NCI-H2227 (cell line): Measurements from ENCODE around the gene LYRM4.
"Not testable (repeated sequence)": the region's sequence is repeated elsewhere in the genome, so short reads cannot be mapped to it uniquely, and the experiment has no call there.

Experiments used
- DNase-seq: peaks from one replicate; lab custom pipeline; 2025; ENCODE audit not compliant: unreplicated experiment; lab: John Stamatoyannopoulos, UW

LYRM4 gene

DNA sequence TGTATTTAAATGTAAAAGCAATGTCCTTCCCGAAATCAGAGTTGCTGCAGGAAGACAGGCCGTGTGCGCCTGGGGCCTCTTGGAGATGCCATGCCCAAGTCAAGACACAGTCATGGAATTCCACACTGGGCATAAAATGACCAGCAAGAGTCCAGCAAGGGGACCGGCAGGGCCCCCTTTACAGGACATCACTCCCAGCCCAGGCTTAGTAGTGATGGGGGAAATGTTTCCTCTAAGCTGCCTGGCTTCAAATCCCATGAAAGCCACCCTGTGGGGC, 177.5 kb downstream of the LYRM4 start:
- no peak for DNase-seq

DNA sequence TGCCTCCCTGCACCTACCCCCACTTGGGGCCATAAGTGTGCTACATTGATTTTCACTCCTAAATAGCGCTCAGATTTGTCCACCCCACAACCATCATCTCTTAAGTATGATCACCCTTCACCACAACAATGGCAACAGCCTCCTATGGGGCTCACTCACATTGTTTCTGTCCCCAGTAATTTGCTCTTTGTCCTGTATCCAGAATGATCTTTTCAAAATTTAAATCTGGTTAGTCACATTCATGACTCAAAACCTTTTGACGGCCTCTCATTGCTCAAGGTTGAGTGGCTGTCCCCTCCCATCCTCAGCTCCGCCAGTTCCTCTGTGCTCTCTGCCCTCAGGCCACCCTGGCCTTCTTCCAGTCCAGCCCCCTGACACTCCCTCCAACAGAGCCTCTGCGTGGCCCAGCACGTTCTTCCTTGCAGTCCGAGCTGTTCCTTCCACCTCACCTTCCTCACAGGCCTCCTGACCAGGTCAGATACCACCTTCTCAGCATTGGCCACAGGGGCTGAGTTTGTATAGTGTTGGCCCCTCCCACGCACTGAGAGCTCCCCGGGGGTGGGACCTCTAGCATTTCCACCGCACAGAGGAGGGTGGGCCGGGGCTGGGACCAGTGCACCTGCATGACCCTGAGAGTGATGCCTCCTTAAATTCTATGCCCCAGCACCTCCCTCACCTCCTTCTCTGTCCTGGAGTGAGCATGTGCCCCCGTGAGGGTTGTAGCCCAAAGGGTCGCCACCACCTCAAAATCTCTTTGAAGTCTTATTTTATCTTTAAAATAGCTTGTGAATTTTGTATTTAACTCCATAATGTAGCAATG, 178.1 kb downstream of the LYRM4 start:
- no peak for DNase-seq

DNA sequence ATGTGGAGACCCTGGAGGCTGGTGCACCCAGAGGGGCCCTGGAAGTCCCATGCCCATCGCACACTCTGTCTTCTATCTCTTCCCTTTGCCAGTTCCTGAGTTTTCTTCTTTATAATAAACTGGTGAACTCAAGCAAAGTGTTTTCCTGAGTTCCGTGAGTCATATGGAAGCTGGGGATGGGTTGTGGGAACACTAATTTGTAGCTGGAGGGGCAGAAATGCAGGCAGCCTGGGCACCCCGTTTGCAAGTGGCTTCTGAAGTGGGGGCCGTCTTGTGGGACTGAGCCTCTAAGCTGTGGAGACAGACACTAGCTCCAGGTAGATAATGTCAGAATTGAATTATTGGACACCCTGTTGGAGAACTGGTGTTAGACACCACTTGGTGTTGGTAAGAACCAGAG, 178.8 kb downstream of the LYRM4 start:
- no peak for DNase-seq

DNA sequence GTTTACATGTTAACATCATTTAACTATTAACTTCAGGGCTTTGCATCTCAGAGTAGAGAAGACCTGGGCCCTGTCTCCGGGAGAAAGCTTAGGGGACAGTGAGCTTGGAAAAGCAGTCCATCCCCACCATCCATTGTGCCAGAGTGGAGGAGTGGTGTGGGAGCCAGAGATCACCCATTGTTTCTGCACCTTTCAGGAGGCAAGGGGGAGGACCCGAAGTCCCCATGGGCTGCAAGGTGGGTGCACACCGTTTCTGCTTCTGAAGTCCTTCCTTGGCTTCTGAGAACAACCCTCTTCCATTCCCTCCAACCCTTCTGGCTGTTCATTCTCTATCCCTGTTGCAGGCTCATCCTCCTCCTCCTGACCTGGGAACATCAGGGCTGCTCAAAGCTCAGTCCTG, 179.6 kb downstream of the LYRM4 start:
- DNase-seq: no peak

DNA sequence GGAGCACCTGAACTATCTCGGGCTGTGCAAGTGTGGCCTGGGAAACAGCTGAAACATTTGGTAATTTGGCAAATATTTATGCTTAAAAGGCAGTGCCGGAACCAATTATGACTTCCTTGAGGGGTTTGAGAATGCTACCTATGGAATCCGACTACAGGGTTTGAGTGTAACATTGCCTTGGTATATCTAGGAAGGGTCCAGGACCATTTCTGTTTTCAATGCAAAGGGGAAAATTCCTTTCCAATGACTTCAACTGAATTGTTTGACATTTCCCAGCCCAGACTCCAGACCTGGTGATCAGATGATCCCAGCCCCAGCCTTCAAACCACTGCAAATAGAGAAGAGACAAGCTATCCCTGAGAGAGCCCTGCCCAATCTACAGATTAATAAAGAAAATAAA, 180.2 kb downstream of the LYRM4 start:
- DNase-seq: no peak

DNA sequence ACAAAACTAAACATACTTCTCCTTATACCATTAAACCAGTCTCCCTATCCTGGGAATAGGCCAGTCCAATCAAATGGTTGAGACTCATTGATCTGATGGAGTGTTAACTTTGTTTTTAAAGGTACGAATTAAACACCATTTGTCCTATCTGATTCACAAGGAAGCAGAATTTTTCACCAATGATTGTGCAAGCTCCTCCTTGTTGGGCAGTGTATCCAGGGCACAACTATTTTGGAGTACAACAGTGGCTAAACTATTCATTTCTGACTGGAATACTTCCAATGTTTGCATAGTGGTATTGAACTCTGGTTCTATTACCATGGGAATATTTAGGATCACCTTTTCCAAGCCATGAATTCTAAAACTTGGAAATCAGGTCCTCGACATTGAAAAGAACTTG, 181.1 kb downstream of the LYRM4 start:
- no peak for DNase-seq

DNA sequence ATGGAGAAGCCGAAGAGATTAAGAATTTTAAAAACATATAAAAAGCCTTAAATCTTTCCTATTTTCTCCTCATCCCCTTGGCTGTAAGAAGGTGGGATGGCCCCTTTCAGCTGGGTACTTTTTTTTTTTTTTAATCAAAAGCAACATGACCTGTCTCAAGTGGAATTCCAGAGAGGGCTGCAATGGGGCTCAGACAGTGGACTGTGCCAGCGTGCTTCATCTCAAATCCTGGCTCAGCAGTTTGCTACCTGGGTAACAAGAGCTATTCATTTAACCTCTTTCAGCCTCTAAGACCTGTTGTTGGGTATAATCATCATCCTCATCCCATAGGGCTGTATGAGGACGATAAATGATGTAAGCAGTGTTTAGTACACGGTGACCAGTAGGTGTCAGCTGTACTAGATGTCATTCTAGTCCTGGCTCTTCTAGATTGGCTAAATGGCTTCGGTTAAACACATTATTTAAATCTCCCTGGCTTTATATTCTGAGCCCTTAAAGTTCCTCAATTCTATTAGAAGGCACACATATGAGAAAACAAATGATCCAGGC, 182.6 kb downstream of the LYRM4 start:
- DNase-seq: no peak

DNA sequence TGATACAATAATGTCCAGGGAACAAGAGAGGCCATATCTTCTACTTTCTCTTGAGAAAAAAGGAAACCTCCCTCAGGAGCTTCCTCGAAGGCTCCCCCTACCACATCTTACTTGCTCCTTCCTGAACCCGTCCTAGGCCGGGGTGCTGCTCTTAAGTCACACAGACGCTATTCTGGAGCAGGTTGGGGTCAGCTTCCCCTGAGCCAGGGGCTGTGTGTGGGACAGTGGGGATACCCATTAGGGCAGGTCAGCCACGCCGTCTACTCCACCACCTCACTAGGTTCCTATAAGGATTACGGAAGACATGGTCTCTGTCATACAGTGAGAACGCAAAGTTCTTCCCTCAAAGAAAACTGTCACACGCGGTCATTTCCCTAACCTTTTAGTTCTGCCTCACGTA, 183.8 kb downstream of the LYRM4 start:
- DNase-seq: no peak

DNA sequence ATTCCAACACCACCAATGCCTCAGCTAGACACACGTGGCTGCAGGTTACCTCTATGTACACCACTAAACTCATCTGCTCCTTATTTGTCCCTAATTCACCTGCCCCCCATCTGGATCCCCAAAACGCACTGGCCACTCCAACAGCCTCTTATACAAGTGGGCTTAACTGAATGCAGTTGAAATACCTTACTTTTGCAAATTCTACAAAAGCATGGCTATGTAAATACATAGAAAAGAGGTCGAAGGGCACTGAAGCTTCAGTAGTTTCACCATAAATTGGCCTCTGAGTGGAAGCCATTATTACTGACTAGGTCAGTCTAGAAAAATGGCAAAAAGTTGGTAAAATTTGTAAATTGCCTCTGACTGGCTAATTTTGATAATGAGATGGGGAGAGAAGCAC, 186.8 kb downstream of the LYRM4 start:
- no peak for DNase-seq

DNA sequence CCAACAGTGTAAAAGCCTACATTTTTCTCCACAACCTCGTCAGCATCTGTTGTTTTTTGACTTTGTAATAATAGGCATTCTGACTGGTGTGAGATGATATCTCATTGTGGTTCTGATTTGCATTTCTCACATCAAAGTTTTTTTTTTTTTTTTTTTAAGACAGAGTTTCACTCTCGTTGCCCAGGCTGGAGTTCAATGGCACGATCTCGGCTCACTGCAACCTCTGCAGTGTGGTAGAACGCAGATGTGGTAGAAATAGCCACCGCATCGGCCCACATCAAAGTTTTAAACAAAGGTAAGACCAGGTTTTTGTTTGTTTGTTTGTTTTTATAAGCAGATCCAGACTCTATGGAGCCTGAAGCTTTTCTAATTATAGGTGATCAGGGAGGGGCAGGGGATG, 188.3 kb downstream of the LYRM4 start:
- DNase-seq: no peak

DNA sequence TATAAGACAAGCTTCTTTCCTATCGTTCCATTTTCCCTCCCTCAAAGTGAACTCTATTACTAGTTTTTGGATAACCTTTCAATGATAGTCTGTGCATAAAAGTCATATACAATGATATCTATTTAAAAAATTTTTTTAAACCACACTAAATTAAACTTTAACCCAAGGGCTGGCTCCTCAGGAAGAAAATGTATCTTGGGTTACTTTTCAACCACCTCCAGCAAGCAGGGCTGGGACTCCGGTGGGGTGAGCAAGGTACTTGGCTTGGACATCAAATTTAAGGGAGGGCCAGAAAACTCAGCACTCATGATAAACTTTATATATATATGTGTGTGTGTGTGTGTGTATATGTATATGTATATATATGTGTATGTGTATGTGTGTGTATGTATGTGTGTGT, 189.5 kb downstream of the LYRM4 start:
- DNase-seq: no peak

DNA sequence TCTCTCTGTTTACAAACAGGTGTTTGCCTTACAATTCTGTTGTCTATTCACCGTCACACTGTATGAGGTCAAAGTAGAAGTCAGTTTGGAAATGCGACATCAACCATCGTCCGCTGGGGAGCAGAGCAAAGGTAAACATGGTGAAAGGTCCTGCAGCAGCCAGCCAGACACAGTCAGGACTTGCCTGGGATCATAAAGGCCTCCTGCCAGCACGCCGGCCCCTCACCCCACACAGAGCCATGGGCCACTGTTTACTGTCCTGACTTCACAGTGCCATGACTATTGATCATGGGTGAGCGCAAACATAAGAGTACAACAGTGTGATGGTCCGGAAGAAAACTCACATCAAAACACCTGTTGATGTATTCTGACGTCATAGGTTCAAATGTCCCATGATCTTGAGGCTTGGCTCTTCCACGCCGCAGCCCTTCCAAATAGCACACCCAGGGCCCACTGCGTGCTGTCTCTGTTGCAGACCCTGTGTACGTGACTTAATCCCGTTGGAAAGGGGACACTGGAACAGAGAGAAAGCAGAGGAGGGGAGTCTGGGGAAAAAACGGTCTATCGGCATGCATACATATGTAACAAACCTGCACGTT, 192.5 kb downstream of the LYRM4 start:
- no peak for DNase-seq

DNA sequence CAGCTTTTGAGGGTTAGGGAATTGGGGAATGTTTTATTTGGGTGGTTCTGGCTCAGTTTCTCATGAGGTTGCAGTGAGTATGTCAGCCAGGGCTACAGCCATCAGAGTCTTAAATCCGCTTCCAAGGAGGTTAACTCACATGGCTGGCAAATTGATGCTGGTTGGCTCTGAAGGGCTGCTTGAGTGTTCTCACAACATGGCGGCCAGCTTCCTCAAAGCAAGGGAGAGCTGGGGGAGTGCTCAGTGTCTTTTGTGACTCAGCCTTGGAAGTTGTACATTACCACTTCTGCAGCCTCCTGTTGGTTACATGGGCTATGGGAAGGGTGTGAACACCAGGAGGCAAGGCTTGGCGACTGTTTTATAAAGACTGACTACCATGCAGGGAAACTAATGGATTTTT, 193.4 kb downstream of the LYRM4 start:
- no peak for DNase-seq

DNA sequence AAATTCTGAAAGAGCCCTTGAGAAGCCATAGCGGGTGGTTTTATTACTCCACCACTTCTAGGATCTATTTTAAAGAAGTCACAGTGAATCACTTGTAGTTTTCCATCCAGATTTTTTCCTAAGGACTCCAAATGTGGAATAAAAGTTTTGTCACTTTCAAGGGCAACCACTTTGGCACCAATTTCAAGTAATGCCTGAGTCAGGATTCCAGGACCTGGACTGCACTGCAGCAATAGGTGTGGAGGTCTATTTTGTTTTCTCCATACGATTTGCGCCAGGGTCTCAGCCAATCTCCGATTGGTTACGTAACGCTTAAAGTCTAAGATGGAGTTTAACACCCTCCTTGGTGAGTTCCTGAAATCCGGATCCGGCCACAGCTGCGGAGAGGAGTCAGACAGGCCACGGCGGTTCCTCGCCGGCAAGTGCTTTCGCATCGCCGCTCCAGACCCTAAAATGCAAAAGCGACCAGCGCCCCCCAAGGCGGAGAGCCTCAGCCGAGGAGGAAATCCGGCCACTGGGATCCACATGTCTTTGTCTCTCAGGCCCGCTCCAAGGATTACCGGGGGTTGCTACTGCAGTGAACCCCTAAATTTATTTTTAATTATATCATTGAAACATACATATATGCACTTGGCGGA, 194.2 kb downstream of the LYRM4 start:
- DNase-seq: no peak

DNA sequence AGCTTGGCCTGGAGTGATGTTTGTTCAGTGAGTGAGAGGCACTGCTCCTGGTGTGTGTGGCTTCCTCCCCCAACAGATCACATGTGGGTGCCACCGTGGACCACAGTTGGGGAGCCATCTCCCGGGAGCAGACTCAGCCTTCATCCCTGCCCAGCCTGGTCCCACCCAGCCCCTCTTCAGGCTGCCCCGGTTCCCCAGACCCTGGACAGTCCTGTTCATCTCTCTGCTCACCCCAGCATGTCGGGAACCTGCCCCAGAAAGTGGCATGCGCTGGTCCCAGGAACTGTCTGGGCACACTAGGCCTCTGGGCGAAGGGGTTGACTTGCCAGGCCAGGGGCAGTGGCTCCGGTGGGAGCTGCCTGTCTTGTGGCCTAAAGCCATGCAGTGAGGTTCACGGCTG, 197.1 kb downstream of the LYRM4 start:
- DNase-seq: no peak

DNA sequence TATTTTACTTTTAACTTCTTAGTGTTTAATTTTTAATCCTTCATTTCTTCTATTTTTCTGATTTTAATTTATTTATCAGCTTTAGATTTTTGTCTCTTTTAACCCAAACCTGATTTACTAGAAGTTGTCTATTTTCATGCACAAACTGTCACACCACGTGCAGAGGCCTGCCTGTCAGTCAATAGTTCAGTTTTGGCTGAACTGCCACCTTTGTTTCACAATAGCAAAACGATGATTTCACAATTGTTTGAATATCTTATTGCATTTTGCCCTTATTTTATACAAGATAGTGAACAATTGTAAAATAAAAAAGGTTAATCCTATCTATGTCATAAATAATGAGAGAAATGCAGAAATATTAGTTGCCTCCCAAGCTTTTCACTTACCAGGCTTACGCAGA, 199.6 kb downstream of the LYRM4 start:
- DNase-seq: no peak

DNA sequence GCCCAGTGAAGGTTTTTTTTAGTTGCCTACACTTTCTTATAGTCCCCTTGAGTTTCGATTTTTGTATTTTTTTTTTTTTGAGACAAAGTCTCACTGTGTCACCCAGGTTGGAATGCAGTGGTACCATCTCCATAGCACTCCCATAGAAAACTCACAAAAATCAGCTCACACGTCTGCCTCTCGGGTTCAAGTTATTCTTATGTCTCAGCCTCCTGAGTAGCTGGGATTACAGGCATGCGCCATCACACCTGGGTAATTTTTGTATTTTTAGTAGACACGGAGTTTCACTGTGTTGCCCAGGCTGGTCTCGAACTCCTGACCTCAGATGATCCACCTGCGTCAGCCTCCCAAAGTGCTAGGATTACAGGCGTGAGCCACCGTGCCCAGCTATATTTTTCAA, 200.3 kb downstream of the LYRM4 start:
- not testable (repeated sequence) for DNase-seq

DNA sequence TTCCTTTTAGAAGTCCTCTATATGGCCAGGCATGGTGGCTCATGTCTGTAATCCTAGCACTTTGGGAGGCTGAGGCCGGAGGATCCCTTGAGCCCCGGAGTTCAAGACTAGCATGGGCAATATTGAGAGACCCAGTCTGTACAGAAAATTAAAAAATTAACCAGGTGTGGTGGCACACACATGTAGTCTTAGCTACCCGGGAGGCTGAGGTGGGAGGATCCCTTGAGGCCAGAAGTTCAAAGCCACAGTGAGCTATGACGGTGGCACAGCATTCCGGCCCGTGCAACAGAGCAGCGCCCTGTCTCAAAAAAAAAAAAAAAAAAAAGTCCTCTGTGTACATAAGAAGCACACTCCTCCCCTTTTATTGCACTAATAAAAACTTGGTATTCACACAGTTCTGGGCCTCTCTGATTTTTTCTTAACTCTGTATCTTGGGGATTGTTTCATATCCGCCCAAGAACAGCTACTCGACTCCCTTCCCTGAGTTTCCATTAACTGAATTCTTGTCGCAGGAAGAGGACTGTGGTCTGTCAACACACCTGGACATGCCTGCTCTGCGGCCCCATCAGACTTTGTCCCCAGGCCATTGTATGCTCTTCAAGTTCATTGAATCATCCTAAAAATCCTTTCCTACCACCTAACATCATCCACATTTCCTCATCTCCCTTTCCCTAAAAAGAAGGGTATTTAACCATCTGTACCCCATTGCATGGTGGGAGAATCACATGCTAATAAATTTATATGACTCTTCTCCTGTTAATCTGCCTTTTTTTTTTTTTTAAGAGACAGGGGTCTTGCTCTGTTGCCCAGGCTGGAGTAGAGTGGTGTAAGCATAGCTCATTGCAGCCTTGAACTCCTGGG, 201.5 kb downstream of the LYRM4 start:
- DNase-seq: no peak
